Gastroesophageal sphincter (tissue), 3 donors: ENCODE measurements around the gene LITAFD.
"Not testable (repeated sequence)": the region's sequence is repeated elsewhere in the genome, so short reads cannot be mapped to it uniquely, and the experiment has no call there.

ENCODE experiments used
- CTCF ChIP-seq, 4 experiments: fragments of 200-600 bp in 2 of 4; fragments of 450-650 bp in 2 of 4; sonication (generic) in 1 of 4; IDR thresholded peaks; one replicate each; pipeline ENCODE4 v1.5.1; 2017 to 2019; ENCODE audit warnings: antibody characterized with exemption in 4 of 4, mild to moderate bottlenecking in 2 of 4, moderate library complexity in 2 of 4
- EP300 ChIP-seq: sonication (generic); formaldehyde crosslinking; IDR thresholded peaks from one replicate; pipeline ENCODE4 v1.6.1; 2017; ENCODE audit warnings: antibody characterized with exemption, mild to moderate bottlenecking
- POLR2AphosphoS5 ChIP-seq: sonication (generic); formaldehyde crosslinking; IDR thresholded peaks from one replicate; pipeline ENCODE4 v1.6.1; 2017; ENCODE audit warnings: antibody characterized with exemption

GRCh38 chr16:8917336-8917735, 35.2 kb downstream of the LITAFD start:
- not testable (repeated sequence) for TF ChIP-seq POLR2AphosphoS5; CTCF (IDR thresholded peaks at IDR 0.05); EP300
